ENCODE data around the gene S100A11. TPM values are rescaled to one million over a fixed set of nuclear protein-coding genes. Genes with fewer than 3 reads are reported as not detected.
A peak's percentile ranks its signal among the peaks of the same experiment; 100 is the strongest.
"Not testable (repeated sequence)": the region's sequence is repeated elsewhere in the genome, so short reads cannot be mapped to it uniquely, and the experiment has no call there.

The S100A11 gene
- total RNA-seq: 750 TPM
- long read RNA-seq, transcript S100A11-201 (3 exons, 594 nt): major isoform, 124 of 125 reads
- long read RNA-seq, partial matches to known transcripts: 1 of 125 reads
- long read RNA-seq, other reads (novel, unspliced or antisense): 0 of 125 reads

DNA sequence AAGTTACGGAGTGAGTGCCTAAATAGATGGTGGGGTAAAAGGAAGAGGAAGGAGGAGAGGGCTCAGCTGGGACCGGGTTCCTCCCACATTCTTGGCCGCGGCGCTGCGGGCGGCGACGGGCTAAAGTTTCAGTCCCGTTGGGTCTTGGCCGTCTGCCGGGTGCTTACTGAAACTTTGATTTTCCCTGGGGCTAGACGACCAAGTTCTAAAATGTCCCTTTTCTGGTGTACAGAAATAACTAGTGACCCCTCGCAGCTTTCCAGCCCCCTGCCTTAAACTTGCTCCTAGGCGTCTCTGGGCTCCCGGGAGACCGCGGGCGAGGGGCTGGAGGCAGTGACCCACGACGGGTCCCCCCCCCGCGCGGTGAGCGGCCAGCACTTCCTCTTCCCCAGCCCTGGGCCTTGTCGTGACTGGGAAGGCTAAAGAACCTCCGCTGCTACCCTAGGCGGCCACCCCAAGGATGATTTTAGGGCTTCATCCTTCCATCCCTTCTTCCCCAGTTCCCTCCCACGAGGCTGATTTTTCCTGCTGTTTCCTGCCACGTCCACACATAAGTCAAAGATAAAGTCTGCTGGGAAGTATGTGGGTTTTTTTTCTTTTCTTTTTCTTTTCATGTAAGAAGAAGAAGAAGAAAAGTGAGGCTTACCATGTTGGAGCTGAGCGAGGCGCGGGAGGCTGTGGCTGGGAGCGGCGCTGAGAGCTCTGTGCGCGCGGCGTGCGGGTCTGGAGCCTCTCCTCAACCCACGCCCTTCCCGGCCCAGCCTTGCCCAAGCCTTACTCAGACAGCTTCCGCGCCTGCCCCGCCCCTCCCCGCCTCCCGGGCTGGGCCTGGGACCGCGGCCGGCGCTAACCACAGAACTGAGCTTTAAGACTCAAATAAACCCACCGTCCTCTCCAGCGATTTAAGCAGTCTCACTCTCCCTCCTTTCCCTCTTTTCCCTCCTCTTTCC is at the start of gene S100A11:
S100A11 (minus strand) TSS at position 738 of the 950 bp plus-strand sequence; CDS start at position 649, 89 bp downstream.
- peak; percentile 99 for DNase-seq (ENCODE audit: low spot score)

DNA sequence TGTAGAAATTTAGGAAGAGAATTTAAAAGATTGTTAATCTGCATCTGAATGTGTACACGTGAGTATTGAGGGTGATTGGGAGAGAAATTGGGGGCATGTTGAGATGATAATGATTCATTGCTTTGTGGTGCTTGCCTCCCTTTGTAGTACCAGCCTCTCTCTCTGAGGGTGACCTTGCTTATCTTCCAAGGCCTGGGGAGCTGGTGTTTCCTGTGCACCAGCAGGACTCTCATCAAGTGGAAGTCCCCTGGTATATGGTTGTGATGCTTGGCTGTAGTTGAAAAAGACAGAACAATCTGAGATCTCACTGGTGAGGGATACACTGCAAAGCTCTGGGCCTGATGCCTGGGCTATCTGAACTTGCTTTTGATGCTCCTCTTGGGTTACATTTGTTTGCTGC is 48.0 kb upstream of the S100A11 start:
- DNase-seq (ENCODE audit: low spot score): no peak

DNA sequence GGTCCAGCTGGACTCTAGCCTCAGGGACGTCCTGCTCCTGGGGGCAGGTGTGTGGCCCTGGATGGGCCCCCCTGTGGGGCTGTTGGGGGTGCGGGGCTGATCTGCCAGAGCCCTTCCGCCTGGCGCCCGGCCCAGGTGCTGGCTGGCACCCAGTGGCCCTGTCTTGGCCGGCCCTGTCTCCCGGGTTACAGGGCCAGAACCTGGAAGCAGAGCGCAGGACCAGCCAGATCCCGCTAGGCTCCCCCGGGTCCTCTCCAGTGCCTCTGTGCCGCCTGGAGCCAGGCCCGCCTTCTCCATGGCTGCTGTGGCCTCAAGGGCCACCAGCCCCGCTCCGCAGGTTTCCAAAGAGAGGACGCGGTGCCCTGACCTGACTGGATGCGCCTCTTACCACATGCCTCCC is 44.2 kb upstream of the S100A11 start:
- not testable (repeated sequence) for DNase-seq (ENCODE audit: low spot score)

DNA sequence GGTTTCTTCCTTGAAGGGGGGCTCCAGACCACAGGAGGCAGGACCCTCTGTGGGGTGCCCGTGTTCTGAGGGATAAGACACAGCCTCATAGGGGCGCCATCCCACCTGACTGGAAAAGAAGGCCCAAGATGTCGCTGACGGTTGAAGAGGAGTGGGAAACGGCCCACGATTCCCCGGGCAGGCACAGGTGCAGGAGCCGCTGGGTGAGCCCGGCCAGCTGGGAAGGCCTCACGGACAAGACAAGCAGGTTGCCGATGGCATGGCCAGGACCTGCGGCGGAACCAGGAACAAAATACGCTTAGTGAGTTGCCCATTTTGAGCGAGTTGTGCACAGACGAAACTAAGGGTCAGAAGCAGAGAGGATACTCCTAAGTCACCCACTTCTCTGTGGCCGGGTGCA is 43.7 kb upstream of the S100A11 start:
- DNase-seq (ENCODE audit: low spot score): not testable (repeated sequence)

DNA sequence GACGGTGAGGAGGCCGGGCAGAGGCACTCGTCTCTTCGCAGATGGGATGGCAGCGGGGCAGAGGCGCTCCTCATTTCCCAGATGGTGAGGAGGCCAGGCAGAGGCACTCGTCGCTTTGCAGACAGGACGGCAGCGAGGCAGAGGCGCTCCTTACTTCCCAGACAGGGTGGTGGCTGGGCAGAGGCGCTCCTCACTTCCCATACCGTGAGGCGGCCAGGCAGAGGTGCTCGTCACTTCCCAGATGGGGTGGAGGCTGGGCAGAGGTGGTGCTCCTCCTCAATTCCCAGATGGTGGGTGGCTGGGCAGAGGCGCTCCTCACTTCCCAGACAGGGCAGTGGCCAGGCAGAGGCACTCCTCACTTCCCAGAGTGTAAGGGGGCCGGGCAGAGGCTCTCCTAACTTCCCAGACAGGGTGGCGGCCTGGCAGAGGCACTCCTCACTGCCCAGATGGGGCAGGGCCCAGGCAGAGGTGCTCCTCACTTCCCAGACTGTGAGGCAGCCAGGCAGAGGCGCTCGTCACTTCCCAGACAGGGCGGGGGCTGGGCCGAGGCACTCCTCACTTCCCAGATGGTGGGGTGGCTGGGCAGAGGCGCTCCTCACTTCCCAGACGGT is 42.1 kb upstream of the S100A11 start:
- DNase-seq (ENCODE audit: low spot score): no peak

DNA sequence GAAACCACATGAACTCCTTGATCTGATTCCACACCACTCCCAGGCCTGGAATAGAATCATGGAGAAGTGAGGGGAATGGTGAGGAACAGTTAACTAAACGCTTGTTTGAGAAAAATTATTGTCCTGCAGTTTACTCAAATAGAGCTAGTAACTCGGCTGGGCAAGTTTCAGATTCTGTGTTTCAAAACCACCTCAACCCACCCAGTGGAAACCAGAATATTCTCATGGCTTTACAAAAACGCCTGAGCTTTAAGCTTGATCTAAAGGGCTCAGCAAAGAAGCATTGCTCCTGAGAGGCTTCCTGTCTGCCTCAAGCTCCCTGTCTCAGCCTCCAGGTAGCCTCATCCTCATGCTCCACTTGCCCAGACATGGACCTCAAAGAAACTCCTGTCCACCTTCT is 35.5 kb upstream of the S100A11 start:
- no peak for DNase-seq (ENCODE audit: low spot score)

DNA sequence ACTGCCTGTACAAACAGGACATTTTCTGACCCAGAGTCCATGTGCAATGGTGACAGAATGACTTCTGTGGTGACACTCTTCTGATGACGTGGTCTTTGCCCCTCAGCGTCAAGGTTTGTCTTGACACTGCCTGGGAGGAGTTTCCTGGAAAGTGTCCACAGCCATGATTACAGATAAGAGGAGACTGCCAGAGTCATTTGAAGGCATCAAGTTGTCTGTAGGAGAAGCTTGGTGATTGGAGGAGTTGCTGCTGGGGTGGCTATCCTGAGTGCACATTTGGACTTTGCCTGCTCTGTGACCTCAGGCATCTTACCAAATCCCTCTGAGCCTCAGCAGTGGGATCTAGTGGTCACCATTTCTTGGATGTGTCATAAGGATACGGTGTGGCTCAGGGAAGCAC is 34.3 kb upstream of the S100A11 start:
- DNase-seq (ENCODE audit: low spot score): no peak

DNA sequence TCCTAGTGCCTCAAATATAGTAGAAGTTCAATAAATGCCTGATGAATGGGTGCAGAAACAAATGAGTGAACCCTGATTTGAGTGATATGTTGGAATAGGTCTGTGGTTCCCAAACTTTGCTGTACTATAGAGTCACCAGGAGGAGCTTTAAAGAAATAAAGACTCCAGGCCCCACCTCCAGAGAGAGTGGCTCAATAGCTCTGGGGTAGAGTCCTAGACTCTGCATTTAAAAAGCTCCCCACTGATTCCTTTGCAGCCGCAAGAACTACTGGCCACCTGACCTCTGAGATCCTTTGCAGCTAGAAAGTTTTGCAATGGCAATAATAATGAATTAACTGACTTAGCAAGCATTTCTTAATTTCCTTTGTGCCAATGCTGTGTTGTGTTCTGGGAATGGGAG is 31.1 kb upstream of the S100A11 start:
- no peak for DNase-seq (ENCODE audit: low spot score)

DNA sequence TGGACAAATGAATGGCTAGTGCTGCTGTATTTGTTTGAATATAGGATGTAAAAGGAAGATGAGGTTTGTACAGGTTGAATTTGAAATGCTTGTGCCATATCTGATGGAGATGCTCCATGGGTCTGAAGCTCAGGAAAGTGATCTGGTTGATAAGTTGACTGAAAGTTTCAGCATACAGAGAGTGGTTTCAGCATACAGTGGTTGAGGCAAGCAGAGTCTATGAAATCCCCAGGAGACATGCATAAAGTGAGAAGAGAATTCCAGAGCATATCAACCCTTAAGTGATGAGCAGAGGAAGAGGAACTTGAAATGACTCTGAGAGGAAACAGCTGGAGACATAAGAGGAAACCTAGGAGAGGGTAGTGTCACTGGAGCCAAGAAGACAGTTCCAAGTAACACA is 30.3 kb upstream of the S100A11 start:
- DNase-seq (ENCODE audit: low spot score): no peak

DNA sequence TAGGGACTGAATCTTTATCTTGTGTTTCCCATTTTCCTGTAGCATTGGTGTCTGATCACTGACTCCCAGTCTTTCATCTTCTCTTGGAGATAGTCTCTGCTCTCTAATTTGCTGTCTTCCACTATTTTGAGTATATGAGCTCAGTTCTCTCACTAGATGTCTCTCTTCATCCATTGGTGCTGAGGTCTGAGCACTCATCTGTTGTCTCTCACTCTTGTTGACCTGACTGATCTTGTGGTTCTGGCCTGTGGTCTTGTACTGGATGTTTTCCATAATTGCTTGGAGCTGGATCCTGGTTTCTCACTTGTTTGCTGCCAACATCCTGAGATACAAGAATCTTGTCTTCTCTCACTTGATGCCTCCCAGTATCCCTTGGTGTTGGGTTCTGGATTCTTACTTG is 25.1 kb upstream of the S100A11 start:
- DNase-seq (ENCODE audit: low spot score): no peak

DNA sequence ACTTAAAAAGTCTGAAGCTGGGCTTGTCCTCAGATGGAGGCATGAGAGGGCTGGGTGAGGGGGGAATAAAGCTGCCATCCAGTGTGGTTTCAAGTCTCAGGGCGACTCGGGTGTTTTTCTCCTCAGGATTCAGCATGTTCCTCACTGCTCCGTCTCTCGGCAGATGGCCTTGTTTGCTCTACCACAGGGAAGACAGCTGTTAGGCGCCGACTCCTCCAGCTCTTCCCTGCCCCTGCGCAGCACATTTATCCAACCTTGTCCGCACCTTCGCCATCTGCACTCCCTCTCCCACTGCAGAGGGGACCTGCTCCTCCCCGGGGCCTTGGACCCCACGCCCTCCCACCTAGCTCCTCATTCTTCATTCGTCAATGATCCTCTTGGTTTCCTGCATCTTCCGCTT is 16.6 kb upstream of the S100A11 start:
- DNase-seq (ENCODE audit: low spot score): no peak

DNA sequence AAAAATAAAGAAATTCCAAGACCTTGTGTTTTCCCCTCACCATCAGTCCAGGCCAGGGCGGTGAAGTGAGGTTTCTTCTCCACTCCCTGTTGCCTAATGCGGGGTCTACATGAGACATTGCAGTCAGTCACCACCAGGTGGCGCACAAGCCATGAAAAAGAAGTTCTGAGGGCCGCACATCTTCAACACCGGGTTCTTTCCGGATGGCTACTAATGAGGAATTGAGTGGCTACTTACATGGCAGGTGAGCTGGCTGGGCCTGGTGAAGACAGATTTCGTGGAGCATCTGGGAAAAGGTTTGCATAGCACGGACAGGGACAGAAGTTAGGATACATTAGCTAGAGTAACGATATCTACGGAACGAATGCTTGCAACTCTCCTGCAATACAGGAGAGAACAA is 15.8 kb upstream of the S100A11 start:
- peak; percentile 93 for DNase-seq (ENCODE audit: low spot score)

DNA sequence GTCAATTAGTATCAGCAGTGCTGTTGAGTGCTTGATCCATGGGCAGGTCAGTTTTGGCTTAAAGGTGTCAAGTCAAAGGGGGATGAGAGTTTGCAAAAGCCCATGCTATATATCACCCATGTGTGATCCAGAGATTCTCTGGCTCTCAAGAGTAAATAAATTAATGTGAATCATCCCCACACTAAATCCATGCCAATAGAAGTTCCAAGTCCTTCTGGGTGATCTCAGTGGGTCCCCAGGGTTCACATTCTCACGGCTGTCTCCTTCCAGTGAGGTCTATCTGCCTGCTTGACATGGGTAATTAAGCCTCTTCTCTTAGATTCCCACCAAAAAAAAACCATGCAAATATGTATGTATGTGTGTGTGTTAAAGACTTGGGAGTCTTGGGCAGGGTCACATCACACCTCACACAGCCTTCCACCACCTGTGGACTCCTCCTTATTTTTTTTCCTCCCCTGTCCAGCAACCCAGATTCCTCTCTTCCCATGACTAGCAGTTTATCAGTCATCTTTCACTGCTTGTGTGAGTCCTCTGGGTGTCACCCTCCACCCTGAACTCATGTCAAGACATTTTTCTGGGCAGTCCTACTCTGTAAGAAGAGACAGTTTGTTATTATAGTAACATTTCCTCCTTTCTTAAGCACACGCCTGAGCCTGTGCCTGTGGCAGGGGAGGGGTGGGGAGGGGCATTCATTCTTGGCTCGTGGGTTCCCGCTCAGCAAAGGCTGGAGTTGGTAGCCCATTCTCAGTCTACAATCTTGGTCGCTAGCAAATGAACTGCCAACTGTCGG is 14.3 kb upstream of the S100A11 start:
- no peak for DNase-seq (ENCODE audit: low spot score)

DNA sequence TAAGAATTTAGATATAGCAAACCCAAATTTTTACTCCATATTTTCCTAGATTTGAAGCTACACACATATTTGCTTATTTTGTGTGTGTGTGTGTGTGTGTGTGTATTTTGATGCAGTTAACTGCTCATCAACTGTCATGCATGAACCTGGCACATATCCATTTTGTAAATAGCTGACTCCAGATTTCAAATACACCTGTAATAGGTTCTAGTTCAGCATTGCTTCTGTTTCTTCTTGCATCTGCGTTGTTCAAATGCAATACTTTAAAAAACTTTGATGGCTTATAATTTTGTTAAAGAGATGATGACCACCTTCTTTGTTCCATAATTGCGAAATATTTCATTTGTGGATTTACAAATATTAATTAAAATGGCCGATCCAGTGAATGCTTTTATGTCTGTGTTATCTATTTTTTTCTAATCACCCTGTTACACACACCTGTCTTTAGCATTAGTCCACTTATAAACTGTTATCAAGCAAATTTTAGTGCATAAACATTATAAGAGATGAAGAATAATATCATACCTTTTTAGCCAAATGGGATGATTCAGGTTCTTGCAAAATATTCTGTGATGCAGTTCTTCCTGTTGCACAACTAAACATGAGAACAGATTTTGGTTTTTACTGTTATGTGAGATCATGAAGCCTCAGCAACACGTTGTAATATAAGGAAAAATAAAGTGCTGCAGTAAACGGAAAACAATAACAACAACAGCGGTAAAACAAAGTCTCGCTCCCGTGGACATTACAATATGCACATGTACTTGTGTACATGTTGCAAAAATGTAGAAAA is 12.7 kb upstream of the S100A11 start:
- no peak for DNase-seq (ENCODE audit: low spot score)

DNA sequence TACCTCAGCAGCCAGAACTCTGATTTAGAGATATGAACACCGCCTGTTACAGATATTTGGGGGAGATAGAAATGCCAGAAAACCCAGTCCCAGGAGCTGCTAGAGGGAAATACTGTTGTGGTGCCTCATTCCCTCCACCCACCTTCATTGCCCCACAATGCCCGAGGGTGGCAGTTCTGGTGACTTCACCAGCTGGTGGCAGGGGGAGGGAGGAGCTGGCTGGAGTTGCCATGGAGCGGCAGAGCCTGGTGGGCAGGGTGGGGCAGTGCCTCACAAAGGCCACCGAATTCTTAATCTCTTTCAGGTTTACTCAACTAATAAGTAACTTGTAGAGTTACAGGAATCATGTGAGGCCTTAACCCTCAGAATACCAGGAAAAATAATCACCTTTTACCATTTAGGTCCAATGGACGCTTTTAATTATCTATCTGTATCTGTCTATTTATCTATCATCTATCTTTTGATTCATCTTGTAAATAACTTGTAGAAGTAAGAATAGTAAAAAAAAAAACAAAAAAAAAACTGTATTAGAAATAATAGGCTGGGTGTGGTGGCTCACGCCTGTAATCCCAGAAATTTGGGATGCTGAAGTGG is 11.7 kb upstream of the S100A11 start:
- DNase-seq (ENCODE audit: low spot score): no peak

DNA sequence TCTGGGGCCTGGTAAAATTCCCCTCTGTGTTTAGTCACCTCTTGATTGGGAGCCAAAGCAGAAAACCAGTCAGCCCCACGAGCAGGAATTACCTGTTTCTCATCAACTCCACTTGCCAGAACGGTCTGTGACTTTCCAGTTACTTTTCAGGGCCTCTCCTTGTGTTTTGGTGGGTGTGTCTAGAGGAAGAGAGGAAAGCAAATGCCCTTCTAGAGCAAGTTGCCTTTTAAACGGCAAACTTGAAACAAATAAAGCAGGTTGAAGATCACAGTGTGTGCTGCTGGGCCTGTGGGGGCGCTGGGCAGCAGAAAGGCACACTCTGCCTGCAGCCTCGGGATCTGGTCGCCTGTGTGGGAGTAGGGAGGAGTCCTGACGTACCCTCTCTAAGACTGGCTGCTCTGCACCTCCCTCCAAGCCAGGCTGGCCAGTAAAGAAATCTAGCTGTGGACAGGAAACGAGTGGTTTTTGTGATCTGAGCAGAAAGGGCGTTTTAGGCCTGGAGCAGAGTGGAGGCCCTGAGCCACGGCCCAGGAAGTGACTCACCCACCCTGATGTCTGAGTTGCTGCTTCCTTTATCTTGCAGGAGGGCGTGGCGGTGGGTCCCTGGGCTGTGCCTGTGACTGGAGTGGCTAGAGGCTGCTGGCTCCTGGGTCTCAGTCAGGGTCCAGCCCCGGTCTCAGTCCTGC is 11.1 kb upstream of the S100A11 start:
- peak; percentile 95 for DNase-seq (ENCODE audit: low spot score)

DNA sequence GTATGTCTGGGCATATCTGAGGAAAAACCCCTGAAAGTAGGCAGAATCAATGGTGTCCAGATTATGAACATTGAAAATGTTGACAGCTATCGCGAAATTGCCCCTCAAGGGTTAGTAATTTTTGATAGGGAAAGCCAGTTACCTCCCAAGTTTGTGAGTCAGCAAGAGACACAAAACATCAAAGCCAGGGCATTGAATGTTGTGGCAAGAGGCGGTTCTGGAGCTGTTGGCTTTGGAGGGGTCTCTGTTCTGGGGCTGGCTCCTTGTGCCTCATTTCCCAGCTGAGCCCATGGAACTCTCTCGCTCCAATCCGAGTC is 10.6 kb upstream of the S100A11 start:
- DNase-seq (ENCODE audit: low spot score): no peak

DNA sequence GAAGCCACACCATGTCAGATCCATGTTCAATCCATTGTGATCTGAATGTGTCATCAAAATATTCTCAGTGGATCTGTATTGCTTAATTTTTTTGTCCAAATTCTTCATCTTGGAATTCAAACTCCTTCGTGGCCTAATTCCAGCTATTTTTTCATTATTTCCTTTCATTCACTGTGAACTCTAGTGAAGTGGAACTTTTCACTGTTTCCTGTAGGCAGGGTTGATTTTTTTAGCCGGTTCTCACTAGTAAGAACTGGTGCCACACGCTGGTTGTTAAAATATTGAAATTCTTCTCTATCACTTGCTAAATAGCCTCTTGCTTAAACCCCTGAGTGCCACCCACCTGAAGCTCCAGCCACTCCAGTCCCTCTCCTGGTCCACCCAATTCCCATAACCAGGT is 7.6 kb upstream of the S100A11 start:
- no peak for DNase-seq (ENCODE audit: low spot score)

DNA sequence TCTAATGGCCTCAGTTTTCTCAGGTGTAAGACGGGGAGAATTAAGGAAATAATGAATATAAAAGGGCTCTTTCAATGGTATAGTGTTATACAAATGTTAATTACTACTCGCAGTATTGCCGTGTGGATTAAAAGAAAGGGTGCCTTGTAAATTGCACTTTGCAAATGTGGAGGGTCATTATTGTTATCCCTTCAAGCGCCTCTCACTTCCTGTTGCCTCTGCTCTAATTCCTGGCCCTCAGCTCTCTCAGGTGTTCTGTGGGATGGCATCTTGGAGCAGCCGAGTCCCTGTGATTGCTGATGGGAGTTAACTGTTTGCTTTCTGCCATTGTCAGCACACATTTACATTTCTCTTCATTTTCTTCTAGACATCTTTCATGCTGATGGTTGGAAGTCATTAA is 7.1 kb upstream of the S100A11 start:
- no peak for DNase-seq (ENCODE audit: low spot score)

DNA sequence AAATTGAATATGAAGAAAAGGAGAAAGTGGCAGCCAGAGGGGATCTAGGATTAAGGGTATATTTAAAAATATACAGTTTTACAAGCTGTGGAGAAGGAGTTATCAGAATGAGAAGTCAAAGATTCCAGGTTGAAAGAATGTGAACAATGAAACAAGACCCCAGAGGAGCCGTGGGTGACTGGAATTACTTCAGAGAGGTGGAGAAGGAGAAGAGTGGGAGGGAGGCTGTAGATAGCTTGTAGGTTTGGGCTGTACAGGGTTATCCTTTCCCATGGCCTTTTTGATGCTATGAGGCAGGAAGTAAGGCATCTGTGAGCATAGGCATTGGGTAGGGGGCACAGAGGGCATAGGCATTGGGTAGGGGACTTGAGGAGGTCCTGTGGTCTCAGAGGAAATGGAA is 5.2 kb upstream of the S100A11 start:
- no peak for DNase-seq (ENCODE audit: low spot score)
